GM13976 (cell line): ENCODE results near the gene SPTBN5.

Experiments
- DNase-seq: peaks from one replicate; pipeline ENCODE4 v3.0.0; 2012; ENCODE audit warnings: low spot score
- in situ Hi-C: fragments of 300-500 bp; cut with MboI; formaldehyde crosslinking; loops from one replicate; pipeline ENCODE4 v1.12.0; 2022; ENCODE audit warnings: low sequenced_read_pairs, mixed read lengths, inconsistent platforms; ENCODE audit not compliant: unreplicated experiment
- TF ChIP-seq, protein P1 (sequence below): IDR thresholded peaks from 2 replicates; pipeline ENCODE4 v1.5.1; 2012; ENCODE audit warnings: borderline replicate concordance, mild to moderate bottlenecking; ENCODE audit not compliant: insufficient read depth; ENCODE audit errors: extremely low read depth, missing control alignments, control extremely low read depth

The SPTBN5 gene

DNA sequence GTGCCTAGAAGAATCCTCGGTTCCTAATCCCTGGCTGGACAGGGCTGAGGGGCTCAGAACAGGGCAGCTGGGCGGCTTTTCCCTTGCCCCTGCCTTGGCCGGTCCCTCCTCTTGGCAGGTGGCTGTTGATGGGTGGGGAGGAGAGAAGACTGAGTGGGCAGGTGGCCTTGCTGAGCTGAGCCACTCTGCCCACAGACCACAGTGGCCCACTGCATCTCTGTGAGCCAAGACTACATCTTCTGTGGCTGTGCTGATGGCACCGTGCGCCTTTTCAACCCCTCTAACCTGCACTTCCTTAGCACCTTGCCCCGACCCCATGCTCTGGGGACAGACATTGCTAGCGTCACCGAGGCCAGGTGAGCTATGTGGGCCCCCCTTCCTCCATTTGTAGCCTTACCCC lies 80.4 kb downstream of the SPTBN5 start:
- TF ChIP-seq, protein P1, sequence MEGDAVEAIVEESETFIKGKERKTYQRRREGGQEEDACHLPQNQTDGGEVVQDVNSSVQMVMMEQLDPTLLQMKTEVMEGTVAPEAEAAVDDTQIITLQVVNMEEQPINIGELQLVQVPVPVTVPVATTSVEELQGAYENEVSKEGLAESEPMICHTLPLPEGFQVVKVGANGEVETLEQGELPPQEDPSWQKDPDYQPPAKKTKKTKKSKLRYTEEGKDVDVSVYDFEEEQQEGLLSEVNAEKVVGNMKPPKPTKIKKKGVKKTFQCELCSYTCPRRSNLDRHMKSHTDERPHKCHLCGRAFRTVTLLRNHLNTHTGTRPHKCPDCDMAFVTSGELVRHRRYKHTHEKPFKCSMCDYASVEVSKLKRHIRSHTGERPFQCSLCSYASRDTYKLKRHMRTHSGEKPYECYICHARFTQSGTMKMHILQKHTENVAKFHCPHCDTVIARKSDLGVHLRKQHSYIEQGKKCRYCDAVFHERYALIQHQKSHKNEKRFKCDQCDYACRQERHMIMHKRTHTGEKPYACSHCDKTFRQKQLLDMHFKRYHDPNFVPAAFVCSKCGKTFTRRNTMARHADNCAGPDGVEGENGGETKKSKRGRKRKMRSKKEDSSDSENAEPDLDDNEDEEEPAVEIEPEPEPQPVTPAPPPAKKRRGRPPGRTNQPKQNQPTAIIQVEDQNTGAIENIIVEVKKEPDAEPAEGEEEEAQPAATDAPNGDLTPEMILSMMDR: no peak
- in situ Hi-C loops: no loop called here
- DNase-seq: no peak

- in situ Hi-C loops: no loop called here
- DNase-seq: no peak
- TF ChIP-seq, protein P1: no peak
Observed at GRCh38 chr15:41812820-41813375, 81.0 kb downstream of the SPTBN5 start.

GRCh38 chr15:41811432-41812195 lies 82.2 kb downstream of the SPTBN5 start:
- TF ChIP-seq, protein P1: peak; percentile 78
- in situ Hi-C loops: no loop called here
- peak; percentile 86 for DNase-seq

- TF ChIP-seq, protein P1: no peak
- in situ Hi-C loops: no loop called here
- no peak for DNase-seq
Observed at GRCh38 chr15:41810651-41811431, 83.0 kb downstream of the SPTBN5 start.

DNA sequence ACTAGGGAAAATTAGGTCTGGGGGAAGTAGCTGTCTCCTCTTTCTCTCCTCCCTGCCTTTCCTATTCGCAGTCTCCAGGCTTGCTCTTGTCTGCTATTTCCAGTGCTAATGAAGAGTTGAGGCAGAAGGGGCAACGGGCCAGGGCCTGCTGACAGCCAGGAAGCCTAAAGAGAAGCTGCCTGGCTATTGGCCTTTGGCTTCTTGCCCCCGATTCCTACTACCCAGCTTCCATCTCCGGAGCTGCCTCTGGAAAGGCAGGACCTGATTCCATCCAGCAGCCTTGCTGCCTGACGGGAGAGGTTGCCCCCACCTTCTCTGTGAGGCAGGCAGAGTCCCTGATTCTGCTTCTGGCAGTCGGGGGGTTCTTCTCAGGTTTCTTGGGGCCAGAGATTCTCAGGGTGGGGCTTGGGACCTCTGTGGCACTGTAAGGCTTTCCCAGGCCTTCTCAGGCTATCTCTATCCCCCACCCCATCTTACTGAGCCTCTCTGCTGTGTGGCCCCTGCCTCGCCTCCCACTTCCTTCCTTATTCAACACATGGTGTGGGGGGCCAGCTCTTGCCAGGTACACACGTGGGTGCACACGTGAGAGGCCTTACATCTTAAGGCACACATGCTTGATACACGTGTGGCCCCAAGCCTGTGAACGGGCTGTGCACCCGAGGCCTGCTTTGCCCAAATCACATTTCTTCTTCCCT lies 84.2 kb downstream of the SPTBN5 start:
- in situ Hi-C loops: loop anchor here (5.0 kb wide), 1 partner anchor 37 kb away; the partner anchor contains the start of gene MAPKBP1
- TF ChIP-seq, protein P1: no peak
- no peak for DNase-seq

DNA sequence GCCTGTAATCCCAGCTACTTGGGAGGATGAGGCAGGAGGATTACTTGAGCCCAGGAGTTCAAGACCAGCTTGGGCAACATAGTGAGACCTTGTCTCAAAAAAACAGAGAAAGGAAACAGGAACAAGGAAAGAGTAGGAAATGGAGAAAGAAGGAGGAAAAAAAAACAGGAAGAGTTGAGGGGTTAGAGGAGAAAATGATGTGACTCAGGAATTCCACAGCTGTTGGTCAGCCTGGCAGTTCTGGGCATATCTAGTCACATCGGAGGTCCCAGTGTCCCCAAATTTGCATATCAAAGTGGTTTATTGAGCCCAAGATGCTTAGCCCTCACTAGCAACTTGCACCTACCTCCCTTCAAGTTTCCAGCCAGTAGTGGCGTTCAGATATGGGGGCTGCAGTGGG lies 84.7 kb downstream of the SPTBN5 start:
- DNase-seq: no peak
- TF ChIP-seq, protein P1: no peak
- in situ Hi-C loops: loop anchor here (5.0 kb wide), 1 partner anchor 37 kb away; the partner anchor contains the start of gene MAPKBP1
